ENCODE measurements around the gene B3GALNT2.
A peak's percentile ranks its signal among the peaks of the same experiment; 100 is the strongest.
"Not testable (repeated sequence)": the region's sequence is repeated elsewhere in the genome, so short reads cannot be mapped to it uniquely, and the experiment has no call there.

The B3GALNT2 gene

GRCh38 chr1:235504122-235504493 lies at the start of gene B3GALNT2:
Gene B3GALNT2, minus strand, starts transcription at chr1:235504452. Its CDS starts 200 bp downstream, at chr1:235504252.
- DNase-seq: peak; percentile 75 to 76

DNA sequence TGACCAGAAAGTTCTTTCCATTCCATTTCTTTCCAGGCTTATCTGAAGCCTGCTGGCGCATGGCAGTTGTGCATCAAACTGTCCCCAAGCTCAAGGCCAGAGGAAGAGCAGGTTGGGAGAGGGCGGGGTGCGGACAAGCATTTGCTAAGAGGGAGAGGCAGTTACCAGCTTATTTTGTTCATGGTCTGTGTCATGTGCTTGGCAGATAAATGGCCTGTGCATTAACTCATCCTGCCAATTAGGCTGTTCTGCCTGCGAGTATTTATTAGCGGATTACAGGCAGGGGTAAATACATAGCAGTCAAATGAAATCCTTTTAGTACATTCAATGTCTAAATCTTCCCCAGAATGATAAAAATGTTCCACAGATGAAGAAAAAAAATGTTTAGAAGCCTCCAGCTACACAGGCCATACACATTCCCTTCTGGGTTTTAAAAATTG lies 48.9 kb upstream of the B3GALNT2 start:
- no peak for DNase-seq

DNA sequence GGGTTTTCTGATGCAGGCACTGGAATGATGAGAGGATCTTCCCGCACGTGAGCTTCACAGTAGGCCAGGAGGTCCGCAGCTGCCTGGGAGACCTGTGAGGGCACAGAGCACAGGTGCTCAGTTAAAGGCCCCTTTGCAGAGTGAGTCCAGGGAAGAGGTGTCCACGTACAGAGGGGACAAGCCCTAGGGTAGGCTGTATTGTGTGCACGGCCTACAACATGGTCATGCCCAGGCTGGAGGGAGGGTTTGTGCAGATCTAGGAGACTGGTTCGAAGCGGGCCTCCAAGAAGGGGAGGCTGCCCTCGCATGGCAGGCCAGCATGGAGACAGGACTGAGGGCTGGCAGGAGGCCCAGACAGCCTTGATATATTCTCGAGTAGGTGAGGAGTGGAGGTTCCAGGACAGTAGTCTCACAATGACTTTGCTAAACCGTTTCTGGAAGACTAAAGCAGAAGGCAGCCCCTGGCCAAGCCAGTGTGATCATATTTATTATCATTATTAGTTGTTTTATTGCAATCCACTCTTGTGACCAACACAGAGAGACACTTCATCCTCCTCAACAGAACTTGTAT lies 48.0 kb upstream of the B3GALNT2 start:
- no peak for DNase-seq

- no peak for DNase-seq
These were observed 45.3 kb upstream of the B3GALNT2 start for GRCh38 chr1:235549351-235550139.

GRCh38 chr1:235546369-235547155 lies 42.3 kb upstream of the B3GALNT2 start:
- DNase-seq: not testable (repeated sequence)

- DNase-seq: no peak
These were observed 41.2 kb upstream of the B3GALNT2 start for GRCh38 chr1:235545292-235545930.

DNA sequence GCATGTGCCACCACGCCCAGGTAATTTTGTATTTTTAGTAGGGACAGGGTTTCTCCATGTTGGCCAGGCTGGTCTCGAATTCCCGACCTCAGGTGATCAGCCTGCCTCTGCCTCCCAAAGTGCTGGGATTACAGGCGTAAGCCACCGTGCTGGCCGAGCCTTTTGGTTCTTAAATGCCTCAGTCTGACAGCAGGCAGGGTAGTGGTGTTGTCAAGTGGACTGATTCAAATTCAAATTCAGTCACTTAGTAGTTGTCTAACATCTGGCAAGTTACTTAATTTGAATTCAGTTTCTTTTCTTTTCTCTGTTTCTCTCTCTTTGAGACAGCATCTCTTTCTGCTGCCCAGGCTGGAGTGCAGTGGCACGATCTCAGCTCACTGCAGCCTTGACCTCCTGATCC lies 38.6 kb upstream of the B3GALNT2 start:
- not testable (repeated sequence) for DNase-seq

- DNase-seq: no peak
These were observed 29.4 kb upstream of the B3GALNT2 start for GRCh38 chr1:235533476-235534168.

DNA sequence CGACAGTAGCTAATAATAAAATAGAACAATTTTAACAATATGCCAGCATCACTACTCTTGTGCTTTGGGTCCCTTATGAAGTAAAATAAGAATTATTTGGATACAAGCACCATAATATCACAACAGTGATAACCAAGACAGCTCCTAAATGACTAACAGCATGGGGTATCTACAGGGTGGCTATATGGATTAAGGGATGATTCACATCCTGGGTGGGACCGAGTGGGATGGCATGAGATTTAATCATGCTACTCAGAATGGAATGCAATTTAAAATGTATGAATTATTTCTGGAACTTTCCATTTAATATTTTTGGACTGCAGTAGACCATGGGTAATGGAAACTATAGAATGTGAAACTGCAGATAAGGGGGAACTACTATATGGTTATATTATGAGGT lies 28.1 kb upstream of the B3GALNT2 start:
- no peak for DNase-seq

GRCh38 chr1:235527196-235527814 lies 23.1 kb upstream of the B3GALNT2 start:
- no peak for DNase-seq

DNA sequence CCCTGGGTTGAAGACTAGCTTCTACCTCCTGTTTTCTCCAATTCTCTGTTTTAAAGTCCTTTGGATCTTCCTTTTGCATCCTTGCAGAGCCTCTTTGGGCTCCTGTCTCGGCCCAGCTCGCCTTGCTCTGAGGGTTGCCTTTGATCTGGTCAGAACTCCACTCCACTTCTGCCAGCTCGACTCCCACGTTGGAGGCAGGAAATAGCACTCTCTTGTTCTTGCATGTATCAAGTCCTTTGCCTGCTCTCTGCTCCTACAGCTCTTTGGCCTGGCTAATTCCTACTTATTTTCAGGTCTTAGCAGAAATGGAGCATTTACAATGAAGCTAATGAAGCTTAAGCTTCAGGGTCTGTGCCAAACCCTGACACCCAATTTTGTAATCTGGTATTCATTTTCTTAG lies 21.1 kb upstream of the B3GALNT2 start:
- DNase-seq: no peak

- DNase-seq: no peak
These were observed 12.7 kb upstream of the B3GALNT2 start for GRCh38 chr1:235516862-235517446.

GRCh38 chr1:235515844-235516512 lies 11.7 kb upstream of the B3GALNT2 start:
- DNase-seq: no peak

- DNase-seq: peak; percentile 47 to 72
These were observed 9.5 kb upstream of the B3GALNT2 start for GRCh38 chr1:235513495-235514366.

GRCh38 chr1:235511470-235512240 lies 7.4 kb upstream of the B3GALNT2 start:
- DNase-seq: no peak

DNA sequence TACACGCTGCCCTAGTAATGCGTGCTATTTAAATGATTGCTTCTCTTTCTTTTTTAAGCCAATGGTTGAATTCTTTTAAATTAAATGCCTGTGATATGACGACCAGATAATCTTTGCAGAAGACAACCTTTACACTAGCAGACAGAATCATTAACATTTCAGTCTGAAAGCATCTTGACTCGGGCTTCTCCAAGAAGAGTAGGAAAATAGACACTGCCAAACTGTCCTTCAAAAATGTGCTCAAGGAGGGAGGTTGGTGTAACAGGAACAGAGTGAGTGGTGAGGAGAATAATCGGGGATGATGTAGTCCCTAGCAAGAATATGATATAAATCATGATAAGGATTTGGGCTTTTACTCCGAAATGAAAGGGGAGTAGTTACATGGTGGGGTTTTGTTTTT lies 6.6 kb upstream of the B3GALNT2 start:
- no peak for DNase-seq

- DNase-seq: no peak
These were observed 3.4 kb upstream of the B3GALNT2 start for GRCh38 chr1:235507623-235508022.

DNA sequence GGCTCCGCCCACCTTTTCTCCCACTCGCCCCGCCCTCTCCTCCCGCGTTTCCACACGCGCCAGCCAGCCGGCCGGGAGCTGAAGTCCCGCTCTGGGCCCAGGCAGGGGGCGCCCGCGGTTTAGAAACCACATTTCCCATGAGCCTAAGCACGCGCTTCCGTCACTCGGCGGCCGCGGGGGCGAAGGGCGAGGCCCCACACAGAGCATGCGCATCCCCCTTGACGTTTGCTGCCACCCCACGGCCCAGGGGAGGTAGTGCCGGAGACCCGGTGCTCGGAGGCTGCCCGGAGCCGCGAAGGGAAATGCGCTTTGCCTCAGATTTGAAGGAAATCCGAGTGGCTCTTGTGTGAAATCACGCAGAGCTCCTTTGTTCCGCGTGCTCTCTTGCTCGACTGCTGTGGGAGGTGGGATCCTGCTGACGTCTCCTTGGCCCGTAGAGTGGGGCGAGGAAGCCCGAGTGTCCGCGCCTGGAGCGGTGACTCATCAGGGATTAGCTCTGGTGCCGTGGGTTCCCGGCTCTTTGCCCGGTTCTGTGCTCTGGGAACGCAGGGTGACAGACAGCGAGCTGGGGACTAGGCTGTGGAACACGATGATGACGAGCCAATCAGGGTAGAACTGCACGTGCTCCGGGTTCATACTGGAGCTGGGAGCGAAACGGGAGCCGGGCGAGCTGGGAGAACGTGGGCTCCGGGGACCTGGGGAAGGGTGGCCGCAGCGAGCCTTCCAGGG lies 406 bp upstream of the B3GALNT2 start:
- peak; percentile 97 to 99 for DNase-seq

Measured in SHP77 (cell line).